IMR-90 (cell line): Measurements from ENCODE around the gene VARS2.
"Not testable (repeated sequence)": the region's sequence is repeated elsewhere in the genome, so short reads cannot be mapped to it uniquely, and the experiment has no call there.

Experiments
- BHLHE40 ChIP-seq: fragments of 150-350 bp; IDR thresholded peaks from 2 replicates; pipeline ENCODE4 v1.6.1; 2016; ENCODE audit warnings: mild to moderate bottlenecking, low read depth, low read length
- CHD1 ChIP-seq: IDR thresholded peaks from 2 replicates; pipeline ENCODE4 v1.6.1; 2012; ENCODE audit warnings: low read depth, low read length, improper control_type of control experiment
- MAFK ChIP-seq: IDR thresholded peaks from 2 replicates; pipeline ENCODE4 v1.6.1; 2012; ENCODE audit warnings: low read depth, low read length, improper control_type of control experiment
- MXI1 ChIP-seq: IDR thresholded peaks from 2 replicates; pipeline ENCODE4 v1.6.1; 2012; ENCODE audit warnings: low read depth, mild to moderate bottlenecking, low read length, moderate library complexity, borderline replicate concordance
- POLR2A ChIP-seq: IDR thresholded peaks from 2 replicates; pipeline ENCODE4 v1.6.1; 2012; ENCODE audit warnings: mild to moderate bottlenecking, low read depth, low read length
- RAD21 ChIP-seq: IDR thresholded peaks from 2 replicates; pipeline ENCODE4 v1.6.1; 2012; ENCODE audit warnings: low read length, improper control_type of control experiment
- RCOR1 ChIP-seq: IDR thresholded peaks from 2 replicates; pipeline ENCODE4 v1.6.1; 2012; ENCODE audit warnings: mild to moderate bottlenecking, low read length, improper control_type of control experiment; ENCODE audit not compliant: insufficient replicate concordance
- SMC3 ChIP-seq: fragments of 150-350 bp; IDR thresholded peaks from 2 replicates; pipeline ENCODE4 v1.6.1; 2016; ENCODE audit warnings: low read depth, mild to moderate bottlenecking, antibody characterized with exemption, low read length, moderate library complexity
- TF ChIP-seq, protein P1 (sequence below): conservative IDR thresholded peaks from 2 replicates; pipeline ENCODE4 v1.5.1; 2012; ENCODE audit warnings: mild to moderate bottlenecking, low read depth, low read length, improper control_type of control experiment
- TF ChIP-seq, protein P2 (sequence below): fragments of 150-350 bp; IDR thresholded peaks from 2 replicates; pipeline ENCODE4 v1.6.1; 2016; ENCODE audit warnings: low read depth, mild to moderate bottlenecking, low read length, moderate library complexity, borderline replicate concordance

DNA sequence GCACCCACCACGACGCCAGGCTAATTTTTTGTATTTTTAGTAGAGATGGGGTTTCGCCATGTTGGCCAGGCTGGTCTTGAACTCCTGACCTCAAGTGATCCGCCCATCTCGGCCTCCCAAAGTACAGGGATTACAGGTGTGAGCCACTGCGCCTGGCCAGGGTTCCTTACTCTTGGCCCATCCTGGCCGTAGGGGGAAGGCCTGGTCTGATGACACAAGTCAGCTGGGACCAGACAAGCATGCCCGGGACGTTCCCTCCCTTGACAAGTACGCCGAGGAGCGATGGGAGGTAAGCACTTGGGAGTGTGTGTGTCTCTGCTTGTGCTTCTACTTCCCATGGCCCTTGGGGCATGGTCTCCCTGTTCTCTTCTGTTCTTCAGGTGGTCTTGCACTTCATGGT lies 3.6 kb upstream of the VARS2 start:
- not testable (repeated sequence) for TF ChIP-seq RAD21, POLR2A, MXI1, BHLHE40, SMC3, RCOR1, CHD1, MAFK
- TF ChIP-seq, protein P1, sequence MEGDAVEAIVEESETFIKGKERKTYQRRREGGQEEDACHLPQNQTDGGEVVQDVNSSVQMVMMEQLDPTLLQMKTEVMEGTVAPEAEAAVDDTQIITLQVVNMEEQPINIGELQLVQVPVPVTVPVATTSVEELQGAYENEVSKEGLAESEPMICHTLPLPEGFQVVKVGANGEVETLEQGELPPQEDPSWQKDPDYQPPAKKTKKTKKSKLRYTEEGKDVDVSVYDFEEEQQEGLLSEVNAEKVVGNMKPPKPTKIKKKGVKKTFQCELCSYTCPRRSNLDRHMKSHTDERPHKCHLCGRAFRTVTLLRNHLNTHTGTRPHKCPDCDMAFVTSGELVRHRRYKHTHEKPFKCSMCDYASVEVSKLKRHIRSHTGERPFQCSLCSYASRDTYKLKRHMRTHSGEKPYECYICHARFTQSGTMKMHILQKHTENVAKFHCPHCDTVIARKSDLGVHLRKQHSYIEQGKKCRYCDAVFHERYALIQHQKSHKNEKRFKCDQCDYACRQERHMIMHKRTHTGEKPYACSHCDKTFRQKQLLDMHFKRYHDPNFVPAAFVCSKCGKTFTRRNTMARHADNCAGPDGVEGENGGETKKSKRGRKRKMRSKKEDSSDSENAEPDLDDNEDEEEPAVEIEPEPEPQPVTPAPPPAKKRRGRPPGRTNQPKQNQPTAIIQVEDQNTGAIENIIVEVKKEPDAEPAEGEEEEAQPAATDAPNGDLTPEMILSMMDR = not testable (repeated sequence)
- TF ChIP-seq, protein P2, sequence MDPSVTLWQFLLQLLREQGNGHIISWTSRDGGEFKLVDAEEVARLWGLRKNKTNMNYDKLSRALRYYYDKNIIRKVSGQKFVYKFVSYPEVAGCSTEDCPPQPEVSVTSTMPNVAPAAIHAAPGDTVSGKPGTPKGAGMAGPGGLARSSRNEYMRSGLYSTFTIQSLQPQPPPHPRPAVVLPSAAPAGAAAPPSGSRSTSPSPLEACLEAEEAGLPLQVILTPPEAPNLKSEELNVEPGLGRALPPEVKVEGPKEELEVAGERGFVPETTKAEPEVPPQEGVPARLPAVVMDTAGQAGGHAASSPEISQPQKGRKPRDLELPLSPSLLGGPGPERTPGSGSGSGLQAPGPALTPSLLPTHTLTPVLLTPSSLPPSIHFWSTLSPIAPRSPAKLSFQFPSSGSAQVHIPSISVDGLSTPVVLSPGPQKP = not testable (repeated sequence)
